Measurements from ENCODE around the gene ADGRA3. TPM values are rescaled to one million over a fixed set of nuclear protein-coding genes. Genes with fewer than 3 reads are reported as not detected.
A peak's percentile ranks its signal among the peaks of the same experiment; 100 is the strongest.

ADGRA3 gene, protein sequence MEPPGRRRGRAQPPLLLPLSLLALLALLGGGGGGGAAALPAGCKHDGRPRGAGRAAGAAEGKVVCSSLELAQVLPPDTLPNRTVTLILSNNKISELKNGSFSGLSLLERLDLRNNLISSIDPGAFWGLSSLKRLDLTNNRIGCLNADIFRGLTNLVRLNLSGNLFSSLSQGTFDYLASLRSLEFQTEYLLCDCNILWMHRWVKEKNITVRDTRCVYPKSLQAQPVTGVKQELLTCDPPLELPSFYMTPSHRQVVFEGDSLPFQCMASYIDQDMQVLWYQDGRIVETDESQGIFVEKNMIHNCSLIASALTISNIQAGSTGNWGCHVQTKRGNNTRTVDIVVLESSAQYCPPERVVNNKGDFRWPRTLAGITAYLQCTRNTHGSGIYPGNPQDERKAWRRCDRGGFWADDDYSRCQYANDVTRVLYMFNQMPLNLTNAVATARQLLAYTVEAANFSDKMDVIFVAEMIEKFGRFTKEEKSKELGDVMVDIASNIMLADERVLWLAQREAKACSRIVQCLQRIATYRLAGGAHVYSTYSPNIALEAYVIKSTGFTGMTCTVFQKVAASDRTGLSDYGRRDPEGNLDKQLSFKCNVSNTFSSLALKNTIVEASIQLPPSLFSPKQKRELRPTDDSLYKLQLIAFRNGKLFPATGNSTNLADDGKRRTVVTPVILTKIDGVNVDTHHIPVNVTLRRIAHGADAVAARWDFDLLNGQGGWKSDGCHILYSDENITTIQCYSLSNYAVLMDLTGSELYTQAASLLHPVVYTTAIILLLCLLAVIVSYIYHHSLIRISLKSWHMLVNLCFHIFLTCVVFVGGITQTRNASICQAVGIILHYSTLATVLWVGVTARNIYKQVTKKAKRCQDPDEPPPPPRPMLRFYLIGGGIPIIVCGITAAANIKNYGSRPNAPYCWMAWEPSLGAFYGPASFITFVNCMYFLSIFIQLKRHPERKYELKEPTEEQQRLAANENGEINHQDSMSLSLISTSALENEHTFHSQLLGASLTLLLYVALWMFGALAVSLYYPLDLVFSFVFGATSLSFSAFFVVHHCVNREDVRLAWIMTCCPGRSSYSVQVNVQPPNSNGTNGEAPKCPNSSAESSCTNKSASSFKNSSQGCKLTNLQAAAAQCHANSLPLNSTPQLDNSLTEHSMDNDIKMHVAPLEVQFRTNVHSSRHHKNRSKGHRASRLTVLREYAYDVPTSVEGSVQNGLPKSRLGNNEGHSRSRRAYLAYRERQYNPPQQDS (N-terminal part only)
- 2.1 TPM for total RNA-seq
- polyA plus RNA-seq = under 1 TPM in 1 of 4 donors, not detected in 3; 0.20 TPM

DNA sequence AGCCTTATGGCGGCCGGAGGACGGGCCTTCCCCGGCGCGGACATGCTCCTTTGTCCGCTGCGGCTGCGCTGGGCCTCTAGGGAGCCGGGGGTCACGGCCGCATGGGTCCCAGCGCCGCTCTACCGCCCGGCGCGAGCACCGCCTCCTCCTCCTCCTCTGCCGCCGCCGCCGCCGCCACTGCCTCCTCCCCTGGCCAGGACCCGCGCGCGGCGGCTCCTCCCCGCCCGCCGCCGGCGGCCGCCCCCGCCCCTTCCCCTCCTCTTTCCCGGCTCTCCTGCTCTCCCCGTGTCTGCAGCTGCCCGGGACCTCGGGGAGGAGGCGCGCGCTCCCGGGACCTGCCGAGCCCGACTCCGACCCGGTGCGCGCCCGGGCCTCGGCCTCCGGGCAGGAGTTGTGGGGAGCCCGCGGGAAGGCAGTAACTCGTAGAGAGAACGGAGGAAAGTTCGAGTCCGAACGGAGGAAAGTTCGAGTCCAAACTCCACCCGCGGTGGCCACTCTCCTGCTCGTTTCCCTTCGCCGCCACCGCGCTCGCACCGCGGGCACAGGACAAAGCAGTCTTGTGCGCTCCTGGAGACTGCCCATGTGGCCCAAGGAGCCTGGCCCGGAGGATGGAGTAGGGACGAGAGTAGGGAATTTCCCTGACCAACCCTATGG is at the start of gene ADGRA3:
Gene ADGRA3, minus strand, starts transcription at position 179 of the 654 bp plus-strand sequence. CDS start 282 bp downstream, outside the sequence.
- Histone ChIP-seq H3K36me3 (ENCODE audit: control insufficient read depth, insufficient read depth, low read length) (no peaks in the 10 kb centered on the region), H3K9me3 (ENCODE audit: control insufficient read depth in 2 of 2, low read length in 2 of 2) (no peaks in the 10 kb centered on the region), H3K27ac (ENCODE audit: insufficient read depth, low read length, poor library complexity, severe bottlenecking) (no peak within 1 kb of the TSS), H3K4me3 (ENCODE audit: low read depth, low read length) (no peak within 1 kb of the TSS), H3K27me3 (ENCODE audit: control insufficient read depth, insufficient read depth, low read length) (peaks cover 12% of the 10 kb centered on the region), H3K4me1 (ENCODE audit: control insufficient read depth, insufficient read depth, low read length, poor library complexity, severe bottlenecking) (no peaks in the 10 kb centered on the region)
- H3K27ac Mint-ChIP-seq = peak within 1 kb of the TSS in 1 of 3 donors; percentile 51
- H3K36me3 Mint-ChIP-seq = no peaks in the 10 kb centered on the region
- H3K4me3 Mint-ChIP-seq = peak within 1 kb of the TSS in 2 of 4 donors; percentile 55 to 83
- ATAC-seq (ENCODE audit: low read depth in 2 of 2) (no peak), DNase-seq (peak in 1 of 3 donors; percentile 7)
- H3K27me3 Mint-ChIP-seq = peaks cover 28% of the 10 kb centered on the region
- H3K4me1 Mint-ChIP-seq = peaks cover 0 to 15% (median 0%) of the 10 kb centered on the region in 4 donors
- peaks cover 0 to 12% (median 3%) of the 10 kb centered on the region in 7 donors for H3K9me3 Mint-ChIP-seq

DNA sequence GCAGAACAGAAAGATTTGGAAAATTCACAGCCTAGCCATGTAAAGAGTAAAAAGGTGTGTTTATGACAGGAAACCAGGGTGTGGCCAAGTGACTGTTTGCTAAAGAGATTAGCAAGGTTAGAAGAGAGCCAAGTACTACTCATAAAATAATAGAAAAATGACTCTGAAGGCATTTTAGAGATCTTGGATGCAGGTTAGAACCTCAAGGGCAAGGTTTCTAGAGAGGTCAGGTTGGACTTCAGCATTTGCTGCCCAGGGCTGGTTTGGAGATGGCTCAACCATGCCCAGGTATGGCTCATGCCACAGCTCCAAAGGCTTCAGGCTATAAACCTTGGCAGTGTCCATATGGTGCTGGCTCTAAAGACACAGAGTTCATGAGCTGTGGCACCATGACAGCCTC is 40.6 kb upstream of the ADGRA3 start:
- no peaks in the 10 kb centered on the region for H3K36me3 Mint-ChIP-seq
- H3K4me3 Mint-ChIP-seq = no peak overlapping the region
- H3K27ac Mint-ChIP-seq = no peak overlapping the region
- no peaks in the 10 kb centered on the region for H3K4me1 ChIP-seq (ENCODE audit: control insufficient read depth, insufficient read depth, low read length, poor library complexity, severe bottlenecking)
- no peaks in the 10 kb centered on the region for H3K27me3 ChIP-seq (ENCODE audit: control insufficient read depth, insufficient read depth, low read length)
- no peak for ATAC-seq (ENCODE audit: low read depth in 2 of 2)
- no peaks in the 10 kb centered on the region for H3K4me1 Mint-ChIP-seq
- no peak overlapping the region for H3K4me3 ChIP-seq (ENCODE audit: low read depth, low read length)
- H3K9me3 Mint-ChIP-seq = peaks cover 2 to 10% (median 7%) of the 10 kb centered on the region in 7 donors
- H3K27ac ChIP-seq (ENCODE audit: insufficient read depth, low read length, poor library complexity, severe bottlenecking) = no peak overlapping the region
- no peaks in the 10 kb centered on the region for H3K27me3 Mint-ChIP-seq
- no peaks in the 10 kb centered on the region for H3K9me3 ChIP-seq (ENCODE audit: control insufficient read depth in 2 of 2, low read length in 2 of 2)
- DNase-seq = no peak
- no peaks in the 10 kb centered on the region for H3K36me3 ChIP-seq (ENCODE audit: control insufficient read depth, insufficient read depth, low read length)

GRCh38 chr4:22554670-22555069 is 38.8 kb upstream of the ADGRA3 start:
- H3K36me3 Mint-ChIP-seq = no peaks in the 10 kb centered on the region
- Histone ChIP-seq H3K4me3 (ENCODE audit: low read depth, low read length) (no peak overlapping the region), H3K36me3 (ENCODE audit: control insufficient read depth, insufficient read depth, low read length) (no peaks in the 10 kb centered on the region), H3K9me3 (ENCODE audit: control insufficient read depth in 2 of 2, low read length in 2 of 2) (no peaks in the 10 kb centered on the region), H3K4me1 (ENCODE audit: control insufficient read depth, insufficient read depth, low read length, poor library complexity, severe bottlenecking) (no peaks in the 10 kb centered on the region), H3K27me3 (ENCODE audit: control insufficient read depth, insufficient read depth, low read length) (no peaks in the 10 kb centered on the region), H3K27ac (ENCODE audit: insufficient read depth, low read length, poor library complexity, severe bottlenecking) (no peak overlapping the region)
- ATAC-seq (ENCODE audit: low read depth in 2 of 2) = no peak
- H3K4me1 Mint-ChIP-seq = no peaks in the 10 kb centered on the region
- H3K27me3 Mint-ChIP-seq = no peaks in the 10 kb centered on the region
- no peak for DNase-seq
- H3K4me3 Mint-ChIP-seq = no peak overlapping the region
- peaks cover 3 to 11% (median 7%) of the 10 kb centered on the region in 7 donors for H3K9me3 Mint-ChIP-seq
- no peak overlapping the region for H3K27ac Mint-ChIP-seq

DNA sequence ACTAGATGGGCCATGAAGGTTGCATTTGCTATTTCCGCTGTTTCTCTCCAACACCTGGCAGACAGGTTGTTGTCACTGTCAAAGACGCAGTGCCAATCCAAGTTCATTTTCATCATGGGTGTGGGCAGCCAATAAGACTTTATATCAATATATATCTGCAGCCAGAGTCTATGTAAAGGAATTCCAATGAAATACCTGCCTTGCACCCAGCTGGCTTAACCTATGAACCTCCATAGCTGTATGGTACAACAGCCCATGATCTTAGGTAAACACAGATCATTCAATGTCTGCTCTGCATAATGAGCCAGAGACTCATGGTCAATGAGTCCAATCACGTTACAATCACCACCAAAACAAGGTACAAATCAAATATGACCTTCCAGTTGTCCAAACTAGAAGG is 37.7 kb upstream of the ADGRA3 start:
- DNase-seq = no peak
- Histone ChIP-seq H3K36me3 (ENCODE audit: control insufficient read depth, insufficient read depth, low read length) (no peaks in the 10 kb centered on the region), H3K4me3 (ENCODE audit: low read depth, low read length) (no peak overlapping the region), H3K4me1 (ENCODE audit: control insufficient read depth, insufficient read depth, low read length, poor library complexity, severe bottlenecking) (no peaks in the 10 kb centered on the region), H3K27ac (ENCODE audit: insufficient read depth, low read length, poor library complexity, severe bottlenecking) (no peak overlapping the region), H3K27me3 (ENCODE audit: control insufficient read depth, insufficient read depth, low read length) (no peaks in the 10 kb centered on the region), H3K9me3 (ENCODE audit: control insufficient read depth in 2 of 2, low read length in 2 of 2) (no peaks in the 10 kb centered on the region)
- H3K27ac Mint-ChIP-seq = no peak overlapping the region
- ATAC-seq (ENCODE audit: low read depth in 2 of 2) = no peak
- H3K4me1 Mint-ChIP-seq = no peaks in the 10 kb centered on the region
- H3K4me3 Mint-ChIP-seq = no peak overlapping the region
- no peaks in the 10 kb centered on the region for H3K36me3 Mint-ChIP-seq
- H3K9me3 Mint-ChIP-seq = peaks cover 0 to 14% (median 6%) of the 10 kb centered on the region in 7 donors
- no peaks in the 10 kb centered on the region for H3K27me3 Mint-ChIP-seq

DNA sequence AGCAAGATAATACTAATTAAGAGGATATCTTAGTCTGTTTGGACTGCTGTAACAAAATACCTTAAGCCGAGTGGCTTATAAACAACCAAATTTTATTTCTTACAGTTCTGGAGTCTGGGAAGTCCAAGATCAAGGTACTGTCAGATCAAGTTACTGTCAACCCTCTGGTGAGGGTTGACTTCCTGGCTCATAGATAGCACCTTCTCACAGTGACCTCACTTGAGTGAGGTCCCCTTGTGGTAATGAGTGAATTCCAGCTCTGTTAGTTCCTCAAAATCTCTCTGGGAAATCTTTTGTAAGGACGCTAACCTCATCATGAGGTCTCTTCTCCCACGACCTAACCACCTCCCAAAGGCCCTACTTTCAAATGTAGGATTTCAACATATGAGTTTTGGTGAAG is 36.9 kb upstream of the ADGRA3 start:
- ATAC-seq (ENCODE audit: low read depth in 2 of 2) (no peak), DNase-seq (no peak)
- H3K36me3 Mint-ChIP-seq = no peaks in the 10 kb centered on the region
- Histone ChIP-seq H3K9me3 (ENCODE audit: control insufficient read depth in 2 of 2, low read length in 2 of 2) (no peaks in the 10 kb centered on the region), H3K27me3 (ENCODE audit: control insufficient read depth, insufficient read depth, low read length) (no peaks in the 10 kb centered on the region), H3K27ac (ENCODE audit: insufficient read depth, low read length, poor library complexity, severe bottlenecking) (no peak overlapping the region), H3K4me3 (ENCODE audit: low read depth, low read length) (no peak overlapping the region), H3K36me3 (ENCODE audit: control insufficient read depth, insufficient read depth, low read length) (no peaks in the 10 kb centered on the region), H3K4me1 (ENCODE audit: control insufficient read depth, insufficient read depth, low read length, poor library complexity, severe bottlenecking) (no peaks in the 10 kb centered on the region)
- peaks cover 0 to 13% (median 6%) of the 10 kb centered on the region in 7 donors for H3K9me3 Mint-ChIP-seq
- no peaks in the 10 kb centered on the region for H3K4me1 Mint-ChIP-seq
- no peaks in the 10 kb centered on the region for H3K27me3 Mint-ChIP-seq
- no peak overlapping the region for H3K27ac Mint-ChIP-seq
- no peak overlapping the region for H3K4me3 Mint-ChIP-seq

- Mint-ChIP-seq H3K36me3 (no peaks in the 10 kb centered on the region), H3K27ac (no peak overlapping the region), H3K4me1 (no peaks in the 10 kb centered on the region), H3K4me3 (no peak overlapping the region), H3K9me3 (peaks cover 0 to 19% (median 8%) of the 10 kb centered on the region in 7 donors), H3K27me3 (no peaks in the 10 kb centered on the region)
- Histone ChIP-seq H3K9me3 (ENCODE audit: control insufficient read depth in 2 of 2, low read length in 2 of 2) (no peaks in the 10 kb centered on the region), H3K36me3 (ENCODE audit: control insufficient read depth, insufficient read depth, low read length) (no peaks in the 10 kb centered on the region), H3K27me3 (ENCODE audit: control insufficient read depth, insufficient read depth, low read length) (no peaks in the 10 kb centered on the region), H3K27ac (ENCODE audit: insufficient read depth, low read length, poor library complexity, severe bottlenecking) (no peak overlapping the region), H3K4me1 (ENCODE audit: control insufficient read depth, insufficient read depth, low read length, poor library complexity, severe bottlenecking) (no peaks in the 10 kb centered on the region), H3K4me3 (ENCODE audit: low read depth, low read length) (no peak overlapping the region)
- DNase-seq (no peak), ATAC-seq (ENCODE audit: low read depth in 2 of 2) (no peak)
Measured at GRCh38 chr4:22551550-22551949, 35.7 kb upstream of the ADGRA3 start.

DNA sequence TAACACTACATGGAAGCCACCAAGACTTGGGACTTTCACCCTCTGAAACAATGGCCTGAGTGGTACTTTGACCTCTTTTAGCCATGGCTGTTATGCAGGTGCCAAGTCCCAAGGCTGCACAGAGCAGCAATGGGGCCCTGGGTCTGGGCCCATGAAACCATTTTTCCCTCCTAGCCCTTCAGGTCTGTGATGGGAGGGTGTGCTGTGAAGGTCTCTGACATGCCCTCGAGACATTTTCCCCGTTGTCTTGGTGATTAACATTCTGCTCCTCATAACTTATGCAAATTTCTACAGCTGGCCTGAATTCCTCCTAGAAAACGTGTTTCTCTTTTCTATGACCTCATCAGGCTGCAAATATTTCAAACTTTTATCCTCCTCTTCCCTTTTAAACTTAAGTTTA is 30.4 kb upstream of the ADGRA3 start:
- Histone ChIP-seq H3K27me3 (ENCODE audit: control insufficient read depth, insufficient read depth, low read length) (no peaks in the 10 kb centered on the region), H3K9me3 (ENCODE audit: control insufficient read depth in 2 of 2, low read length in 2 of 2) (no peaks in the 10 kb centered on the region), H3K27ac (ENCODE audit: insufficient read depth, low read length, poor library complexity, severe bottlenecking) (no peak overlapping the region), H3K4me1 (ENCODE audit: control insufficient read depth, insufficient read depth, low read length, poor library complexity, severe bottlenecking) (no peaks in the 10 kb centered on the region), H3K36me3 (ENCODE audit: control insufficient read depth, insufficient read depth, low read length) (no peaks in the 10 kb centered on the region), H3K4me3 (ENCODE audit: low read depth, low read length) (no peak overlapping the region)
- Mint-ChIP-seq H3K4me1 (no peaks in the 10 kb centered on the region), H3K27me3 (peaks cover 1% of the 10 kb centered on the region), H3K36me3 (no peaks in the 10 kb centered on the region), H3K4me3 (no peak overlapping the region), H3K27ac (no peak overlapping the region), H3K9me3 (peaks cover 2 to 32% (median 9%) of the 10 kb centered on the region in 7 donors)
- DNase-seq (no peak), ATAC-seq (ENCODE audit: low read depth in 2 of 2) (no peak)
